Activated CD4-positive, alpha-beta T cell treated with anti-CD3 and anti-CD28 coated beads, Interleukin-2, amount 50 U/mL, for 48 hours (primary cell): ENCODE measurements around the gene TNS3.

Experiments used
- DNase-seq, 2 experiments: peaks; one replicate each; pipeline ENCODE4 v3.0.0-alpha.2; 2020

The TNS3 gene

GRCh38 chr7:47378728-47379395 lies 203.0 kb downstream of the TNS3 start:
- DNase-seq, result no peak

- no peak for DNase-seq
These were observed 204.2 kb downstream of the TNS3 start for GRCh38 chr7:47377741-47378140.

DNA sequence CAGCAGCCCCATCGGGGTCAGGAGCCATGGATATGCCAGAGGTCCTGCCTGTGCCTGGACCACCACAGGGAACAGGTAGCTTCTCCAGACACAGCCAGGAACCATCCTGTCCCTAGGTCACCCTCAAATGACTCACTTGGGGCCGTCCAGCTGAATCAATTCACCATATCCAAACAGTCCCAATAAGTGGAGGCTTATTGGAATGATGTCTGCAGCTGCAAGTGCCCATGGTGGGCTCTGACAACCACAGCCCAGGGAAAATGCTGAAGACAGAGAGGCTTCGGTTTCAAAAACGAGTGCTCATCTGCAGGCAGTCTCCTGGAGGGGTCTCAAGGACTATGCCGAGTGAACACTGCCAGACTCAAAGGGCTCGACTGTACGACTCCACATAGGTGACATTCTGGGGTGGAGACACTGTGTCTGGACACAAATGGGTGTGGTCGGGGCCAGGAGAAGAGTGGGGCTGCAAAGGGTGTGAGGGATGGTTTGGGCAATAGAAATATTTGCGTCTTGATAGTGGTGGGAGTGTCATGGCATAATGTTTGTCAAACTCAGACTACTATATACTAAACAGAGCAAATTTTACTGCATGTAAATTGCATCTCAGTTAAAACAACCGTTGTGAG lies 204.8 kb downstream of the TNS3 start:
- DNase-seq, result no peak

- no peak for DNase-seq
These were observed 206.6 kb downstream of the TNS3 start for GRCh38 chr7:47375121-47375938.

DNA sequence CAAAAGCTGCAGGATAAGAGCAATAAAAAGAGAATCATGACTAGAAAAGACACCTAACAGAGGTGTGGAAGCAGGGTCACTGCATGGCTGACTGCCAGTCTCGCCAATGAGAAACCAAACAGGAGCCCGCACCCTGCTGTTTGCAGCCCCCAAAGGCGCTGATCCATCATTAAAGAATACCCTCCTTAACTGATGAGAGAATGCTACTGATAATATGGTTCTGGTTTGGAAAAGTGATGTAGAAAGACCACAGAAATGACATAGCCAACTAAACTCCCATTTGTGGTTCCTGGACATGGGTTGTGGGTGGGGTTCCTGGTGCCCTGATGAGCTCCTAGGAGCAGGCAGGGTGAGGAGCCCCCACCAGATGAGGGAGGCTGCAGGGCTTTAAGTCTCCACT lies 207.4 kb downstream of the TNS3 start:
- no peak for DNase-seq

GRCh38 chr7:47373871-47374451 lies 207.9 kb downstream of the TNS3 start:
- DNase-seq, result no peak

DNA sequence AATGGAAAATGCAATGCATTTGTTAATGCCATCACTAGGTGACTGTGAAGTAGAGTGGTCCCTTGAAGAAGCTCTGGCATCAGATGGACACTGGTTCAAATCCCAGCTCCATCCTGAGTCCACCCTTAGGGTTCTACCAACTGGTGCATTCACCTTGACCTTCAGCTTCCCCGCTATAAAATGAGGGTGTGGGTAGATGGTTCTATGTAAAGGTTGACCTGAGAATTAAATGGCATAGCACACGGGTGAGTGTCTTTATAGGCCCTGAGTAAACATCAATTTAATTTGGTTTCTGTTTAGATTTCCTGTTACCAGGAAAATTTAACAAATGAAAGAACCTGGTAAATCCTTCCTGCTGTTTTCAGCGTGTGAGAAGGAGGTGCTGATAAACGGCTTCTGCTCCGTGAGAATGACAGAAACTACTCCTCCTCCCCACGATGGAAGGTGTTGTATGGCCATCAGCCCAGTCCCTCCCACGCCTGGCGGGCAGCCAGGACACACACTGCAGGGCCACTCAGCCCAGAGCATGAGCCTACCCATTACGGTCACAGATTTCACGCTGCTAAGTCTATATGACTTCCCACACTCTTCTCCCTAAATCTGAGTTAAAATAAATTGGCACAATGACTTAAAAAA lies 210.1 kb downstream of the TNS3 start:
- DNase-seq, result no peak

GRCh38 chr7:47371317-47371716 lies 210.6 kb downstream of the TNS3 start:
- DNase-seq, result no peak

DNA sequence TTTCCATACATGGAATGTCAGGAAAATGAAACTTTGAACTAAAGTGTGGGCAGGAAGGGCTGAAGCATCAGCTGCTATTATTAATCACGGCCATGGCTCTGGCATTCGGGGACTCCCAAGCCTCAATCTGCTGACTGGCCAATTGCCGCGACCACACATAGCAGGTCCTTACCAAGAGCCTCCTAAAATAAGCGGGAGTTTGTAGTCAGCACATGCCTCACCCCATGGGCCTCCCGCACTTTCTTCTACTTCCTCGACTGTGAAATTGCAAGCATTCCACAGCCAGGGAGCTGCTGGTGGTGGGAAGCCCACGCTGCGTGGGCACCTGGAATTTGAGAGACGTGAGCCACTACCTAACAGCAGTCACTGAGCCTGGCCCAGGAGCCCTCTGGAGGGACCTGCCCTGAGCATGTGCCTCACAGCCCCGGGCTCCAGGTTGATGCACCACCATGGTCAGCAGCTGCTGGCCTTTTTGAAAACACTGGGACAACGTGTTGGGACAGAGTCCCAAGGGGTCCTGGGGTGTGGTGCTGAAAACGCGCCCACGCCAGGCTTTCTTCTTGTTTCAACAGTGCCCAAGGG lies 211.4 kb downstream of the TNS3 start:
- DNase-seq, result no peak

DNA sequence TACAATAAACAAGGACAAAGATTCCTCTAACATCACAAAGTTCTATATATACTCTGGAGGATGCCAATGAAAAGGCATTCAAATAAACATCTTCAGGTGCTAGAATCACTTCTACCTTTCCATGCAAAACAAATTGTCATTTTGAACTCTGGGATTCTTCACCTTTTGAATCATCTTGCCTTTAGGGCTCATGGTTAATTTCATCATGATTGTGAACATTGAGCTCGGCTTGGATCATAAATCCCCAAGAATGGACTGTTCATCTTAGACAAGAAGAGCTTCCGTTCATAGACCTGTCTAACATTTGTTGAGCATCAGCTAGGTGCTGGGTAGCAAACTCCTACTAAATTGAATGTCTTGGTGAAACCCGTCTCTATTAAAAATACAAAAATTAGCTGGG lies 212.2 kb downstream of the TNS3 start:
- DNase-seq, result no peak

DNA sequence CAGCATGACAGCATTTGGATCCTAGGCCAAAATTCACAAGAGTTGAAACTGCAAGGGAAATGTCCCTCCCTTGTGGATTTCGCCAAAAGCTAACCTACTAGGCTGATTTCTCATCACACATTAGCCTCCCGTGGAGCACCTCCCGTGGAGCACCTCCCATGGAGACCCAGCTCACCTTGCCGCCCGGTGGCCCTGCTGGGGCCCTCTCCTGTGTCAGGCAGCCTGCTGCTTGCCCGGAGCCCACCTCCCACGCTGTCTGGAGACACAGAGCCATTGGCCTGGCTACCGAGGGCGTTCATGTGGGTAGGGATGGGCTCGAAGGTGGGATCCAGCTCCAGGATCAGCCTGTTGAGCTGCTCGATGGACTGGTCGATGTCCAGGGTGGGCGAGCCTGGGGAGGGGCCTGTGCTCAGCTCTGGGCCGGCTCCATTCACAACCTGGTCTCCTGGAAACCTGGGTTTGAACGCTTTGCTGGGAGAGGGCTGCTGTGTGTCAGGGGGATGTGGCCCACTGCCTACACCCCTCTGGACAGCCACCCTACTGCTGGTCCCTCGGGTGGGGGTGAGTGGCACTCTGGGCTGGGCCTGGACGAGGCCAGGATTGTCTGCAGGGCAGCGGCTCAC lies 213.6 kb downstream of the TNS3 start:
- no peak for DNase-seq

DNA sequence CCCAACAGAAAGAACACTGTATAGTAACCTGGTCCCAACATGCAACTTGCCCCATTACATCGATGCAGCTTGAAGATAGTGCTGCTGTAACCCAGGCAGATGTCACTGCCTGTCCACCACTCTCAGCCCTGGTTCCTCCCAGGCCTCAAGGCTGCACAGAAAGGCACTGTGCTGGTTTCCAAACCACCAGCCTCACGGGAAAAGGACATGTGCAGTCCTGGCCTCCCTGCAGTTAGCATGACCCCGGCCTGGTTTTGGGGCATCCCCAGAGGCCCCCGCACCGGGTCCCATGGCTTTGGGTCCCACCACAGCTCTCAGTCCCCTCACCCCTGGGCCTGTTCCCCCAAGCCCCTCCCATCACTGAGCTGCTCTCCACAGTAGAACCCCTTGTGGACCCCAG lies 214.5 kb downstream of the TNS3 start:
- DNase-seq, result no peak

GRCh38 chr7:47366960-47367359 lies 215.0 kb downstream of the TNS3 start:
- no peak for DNase-seq

DNA sequence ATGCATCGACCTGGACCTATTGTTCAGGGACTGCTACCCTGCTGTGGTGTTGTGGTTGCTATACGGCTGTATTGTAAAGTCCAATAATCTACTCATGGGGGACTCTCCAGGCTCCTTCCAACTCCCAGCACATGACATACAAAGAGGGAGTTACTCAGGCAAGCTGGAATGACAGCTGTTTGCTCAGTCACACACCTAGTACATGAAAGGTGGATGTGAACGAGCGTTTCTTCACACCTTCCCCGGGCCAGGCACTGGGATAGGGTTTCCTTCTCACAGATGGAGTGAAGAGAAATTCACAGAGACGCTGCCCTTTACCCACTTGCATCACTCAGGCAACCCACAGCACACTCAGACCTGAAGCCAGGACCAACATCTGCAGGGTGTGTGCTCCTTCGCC lies 215.7 kb downstream of the TNS3 start:
- no peak for DNase-seq

GRCh38 chr7:47362984-47363383 lies 218.9 kb downstream of the TNS3 start:
- no peak for DNase-seq

DNA sequence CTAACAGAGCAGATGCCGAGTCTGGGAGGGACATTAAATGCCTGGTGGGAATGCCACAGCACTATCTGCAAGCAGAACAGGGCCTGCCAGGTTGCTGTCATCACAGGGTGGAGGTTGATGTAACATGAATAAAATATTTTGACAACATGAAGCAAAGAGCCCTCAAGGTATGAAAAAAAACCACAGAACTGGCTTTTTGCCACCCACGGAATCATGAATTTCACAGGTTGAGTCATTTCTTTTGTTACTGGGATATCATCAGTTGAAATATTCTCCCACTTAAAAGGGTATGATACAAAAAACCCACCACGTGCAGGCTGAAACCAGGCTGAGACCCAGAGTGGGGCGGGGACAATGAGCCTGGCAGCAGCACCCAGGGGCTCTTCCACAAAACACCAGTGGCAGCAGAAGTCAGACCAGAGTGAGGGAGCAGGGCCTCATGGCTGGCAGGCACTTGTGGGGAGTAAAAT lies 220.1 kb downstream of the TNS3 start:
- DNase-seq, result peak; percentile 15 to 39

DNA sequence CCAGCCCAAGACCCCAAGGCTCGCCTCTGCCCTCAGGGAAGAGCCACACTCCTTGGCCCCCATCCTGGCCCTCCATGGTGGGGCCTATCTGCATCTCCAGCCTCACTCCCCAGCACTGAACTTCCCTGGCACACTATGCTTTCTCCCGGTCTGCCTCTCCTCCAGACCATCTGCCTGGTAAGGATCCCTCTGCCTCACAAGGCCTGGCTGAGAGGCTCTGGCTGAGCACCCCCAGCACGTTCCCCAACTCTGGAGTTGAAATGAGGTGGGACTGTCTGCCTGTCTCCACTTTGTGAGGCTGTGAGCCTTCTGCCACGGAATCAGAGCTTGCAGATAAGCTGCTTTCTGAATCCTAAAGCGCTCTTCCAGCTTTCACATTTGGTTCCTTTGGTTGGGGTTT lies 220.7 kb downstream of the TNS3 start:
- no peak for DNase-seq

GRCh38 chr7:47360301-47360900 lies 221.5 kb downstream of the TNS3 start:
- DNase-seq, result no peak

DNA sequence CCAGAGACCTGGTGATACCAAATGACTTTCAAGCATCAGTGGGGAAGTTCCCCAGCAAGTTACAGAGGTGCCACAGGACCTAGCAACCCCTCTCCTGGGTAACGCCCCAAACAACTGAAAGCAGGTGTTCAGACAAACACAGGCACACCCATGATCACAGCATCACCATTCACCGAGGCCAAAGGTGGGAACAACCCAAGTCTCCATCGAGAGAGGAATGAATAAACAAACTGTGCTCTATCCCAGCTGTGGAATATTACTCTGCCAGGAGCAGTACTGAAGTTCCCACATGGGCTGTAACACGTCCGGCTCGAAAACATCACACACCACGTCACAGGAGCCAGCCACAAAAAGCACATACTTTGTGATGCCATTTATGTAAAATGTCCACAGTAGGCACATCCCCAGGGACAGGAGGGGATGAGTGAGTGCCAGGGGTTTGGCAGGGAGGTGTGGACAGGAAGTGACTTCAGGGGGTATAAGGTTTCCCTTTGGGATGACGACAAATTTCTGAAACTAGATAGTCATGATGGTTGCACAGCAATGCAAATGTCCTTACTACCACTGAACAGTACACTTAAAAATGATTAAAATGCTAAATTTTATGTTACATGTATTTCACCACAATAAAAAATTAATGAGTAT lies 222.8 kb downstream of the TNS3 start:
- DNase-seq, result no peak

DNA sequence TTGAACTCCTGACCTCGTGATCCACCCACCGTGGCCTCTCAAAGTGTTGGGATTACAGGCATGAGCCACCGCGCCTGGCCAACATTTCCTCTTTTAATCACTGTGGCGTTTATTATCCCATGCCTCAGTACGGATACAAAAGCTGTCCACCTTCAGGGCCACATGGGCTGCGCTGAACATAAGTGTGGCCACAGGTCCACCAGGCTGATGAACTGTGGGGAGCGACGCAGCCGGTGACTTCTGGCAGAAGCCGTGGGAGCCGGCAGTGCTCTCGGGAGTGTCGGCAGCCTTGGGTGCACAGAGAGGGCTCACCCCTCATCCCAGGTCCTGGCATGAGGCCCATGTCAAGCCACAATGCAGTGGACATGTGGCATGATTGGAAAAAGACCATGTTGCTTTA lies 223.6 kb downstream of the TNS3 start:
- DNase-seq, result no peak

GRCh38 chr7:47357863-47358262 lies 224.0 kb downstream of the TNS3 start:
- DNase-seq, result no peak
